Right atrium auricular region (tissue), 2 donors: ENCODE data around the gene MAD1L1. TPM values are rescaled to one million over a fixed set of nuclear protein-coding genes. Genes with fewer than 3 reads are reported as not detected.
"Not testable (repeated sequence)": the region's sequence is repeated elsewhere in the genome, so short reads cannot be mapped to it uniquely, and the experiment has no call there.

Experiments used
- DNase-seq: peaks from one replicate; pipeline ENCODE4 v3.0.0-alpha.2; 2019; ENCODE audit warnings: low spot score
- H3K27ac ChIP-seq, 2 donors: fragments of 200-600 bp; sonication (generic); 1 replicate in 1 of 2; 2 replicates in 1 of 2; pipeline ENCODE4 v1.5.1; 2016 to 2019
- H3K27me3 ChIP-seq, 2 donors: fragments of 200-600 bp; sonication (generic); one replicate each; pipeline versions ENCODE4 v1.5.1 to v1.6.0; 2017 to 2019
- H3K36me3 ChIP-seq: fragments of 200-600 bp; sonication (generic); one replicate; pipeline ENCODE4 v1.5.1; 2016
- H3K4me1 ChIP-seq, 2 donors: fragments of 200-600 bp; sonication (generic); one replicate each; pipeline versions ENCODE4 v1.5.1 to v1.6.0; 2017 to 2019
- H3K4me3 ChIP-seq, 2 donors: fragments of 200-600 bp; sonication (generic); 1 replicate in 1 of 2; 2 replicates in 1 of 2; pipeline ENCODE4 v1.5.1; 2017 to 2019; ENCODE audit warnings: mild to moderate bottlenecking in 1 of 2, moderate library complexity in 1 of 2
- H3K9me3 ChIP-seq, 2 donors: fragments of 200-600 bp; sonication (generic); one replicate each; pipeline ENCODE4 v1.5.1; 2019
- CTCF ChIP-seq, 2 donors: fragments of 200-600 bp; sonication (generic); IDR thresholded peaks; one replicate each; pipeline ENCODE4 v1.5.1; 2019; ENCODE audit warnings: antibody characterized with exemption in 2 of 2
- total RNA-seq, 2 donors: library from RNA; depleted of rRNA; stranded (reverse); fragments of >200 nt; gene quantifications; one replicate each; pipeline ENCODE4 v1.1.0, GENCODE V29; 2016

Gene MAD1L1
- total RNA-seq, 2 donors from 2014 or later: 13.3 to 31.9 TPM

GRCh38 chr7:2271273-2272026 is 38.7 kb upstream of the MAD1L1 start:
- no peak overlapping the region for H3K4me3 ChIP-seq
- DNase-seq: no peak

GRCh38 chr7:2270495-2270894 is 37.8 kb upstream of the MAD1L1 start:
- no peak for DNase-seq
- Histone ChIP-seq H3K27me3 (no peaks in the 10 kb centered on the region), H3K36me3 (peaks cover 23% of the 10 kb centered on the region), H3K27ac (no peak overlapping the region), H3K4me3 (no peak overlapping the region), H3K9me3 (no peaks in the 10 kb centered on the region), H3K4me1 (peaks cover 0 to 4% of the 10 kb centered on the region in 2 donors)
- no peak for TF ChIP-seq CTCF (IDR thresholded peaks at IDR 0.05)

More at GRCh38 chr7:2271273-2272026, 38.7 kb upstream of the MAD1L1 start:
- TF ChIP-seq CTCF (IDR thresholded peaks at IDR 0.05): no peak
- Histone ChIP-seq H3K36me3 (peaks cover 23% of the 10 kb centered on the region), H3K27ac (no peak overlapping the region), H3K9me3 (no peaks in the 10 kb centered on the region), H3K27me3 (no peaks in the 10 kb centered on the region), H3K4me1 (peaks cover 0 to 4% of the 10 kb centered on the region in 2 donors)

GRCh38 chr7:2269991-2270460 is 37.3 kb upstream of the MAD1L1 start:
- no peak for TF ChIP-seq CTCF (IDR thresholded peaks at IDR 0.05)
- Histone ChIP-seq H3K27ac (no peak overlapping the region), H3K4me3 (no peak overlapping the region), H3K4me1 (peaks cover 0 to 4% of the 10 kb centered on the region in 2 donors), H3K36me3 (peaks cover 23% of the 10 kb centered on the region), H3K9me3 (no peaks in the 10 kb centered on the region), H3K27me3 (no peaks in the 10 kb centered on the region)
- DNase-seq: no peak

- peaks cover 18% of the 10 kb centered on the region for H3K36me3 ChIP-seq
- DNase-seq, H3K4me3 ChIP-seq, H3K27me3 ChIP-seq, H3K27ac ChIP-seq, H3K9me3 ChIP-seq, H3K4me1 ChIP-seq: not testable (repeated sequence)
Observed at GRCh38 chr7:2269089-2269990, 36.6 kb upstream of the MAD1L1 start.

GRCh38 chr7:2266911-2267310 is 34.2 kb upstream of the MAD1L1 start:
- Histone ChIP-seq H3K27me3 (no peaks in the 10 kb centered on the region), H3K4me1 (peaks cover 0 to 4% of the 10 kb centered on the region in 2 donors), H3K36me3 (peaks cover 21% of the 10 kb centered on the region), H3K9me3 (no peaks in the 10 kb centered on the region), H3K27ac (no peak overlapping the region), H3K4me3 (no peak overlapping the region)
- DNase-seq: no peak
- no peak for TF ChIP-seq CTCF (IDR thresholded peaks at IDR 0.05)

GRCh38 chr7:2264158-2264557 is 31.4 kb upstream of the MAD1L1 start:
- Histone ChIP-seq H3K36me3 (peaks cover 13% of the 10 kb centered on the region), H3K4me3 (no peak overlapping the region), H3K9me3 (no peaks in the 10 kb centered on the region), H3K27me3 (no peaks in the 10 kb centered on the region), H3K27ac (no peak overlapping the region), H3K4me1 (no peaks in the 10 kb centered on the region)
- TF ChIP-seq CTCF (IDR thresholded peaks at IDR 0.05): no peak
- no peak for DNase-seq
